ENCODE data around the gene CLEC4G.

Gene CLEC4G

GRCh38 chr19:7691497-7691896, 40.4 kb downstream of the CLEC4G start:
- DNase-seq, result no peak

DNA sequence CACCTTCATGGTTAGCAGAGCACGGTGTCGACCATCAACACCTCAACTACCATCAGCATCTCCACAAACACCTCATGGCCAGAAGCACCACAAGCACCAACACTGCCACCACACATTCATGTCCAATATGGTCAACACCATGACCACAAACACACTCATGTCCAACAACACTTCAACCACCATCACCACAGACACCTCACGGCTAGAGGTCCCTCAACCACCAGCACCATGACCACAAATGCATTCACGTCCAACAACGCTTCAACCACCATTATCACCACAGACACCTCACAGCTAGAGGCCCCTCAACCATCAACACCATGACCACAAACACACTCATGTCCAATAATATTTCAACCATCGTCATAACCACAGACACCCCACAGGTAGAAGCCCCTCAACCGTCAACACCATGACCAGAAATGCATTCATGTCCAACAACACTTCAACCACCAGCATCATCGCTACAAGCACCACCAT, 41.1 kb downstream of the CLEC4G start:
- DNase-seq, result no peak

GRCh38 chr19:7689165-7689564, 42.7 kb downstream of the CLEC4G start:
- DNase-seq, result no peak

DNA sequence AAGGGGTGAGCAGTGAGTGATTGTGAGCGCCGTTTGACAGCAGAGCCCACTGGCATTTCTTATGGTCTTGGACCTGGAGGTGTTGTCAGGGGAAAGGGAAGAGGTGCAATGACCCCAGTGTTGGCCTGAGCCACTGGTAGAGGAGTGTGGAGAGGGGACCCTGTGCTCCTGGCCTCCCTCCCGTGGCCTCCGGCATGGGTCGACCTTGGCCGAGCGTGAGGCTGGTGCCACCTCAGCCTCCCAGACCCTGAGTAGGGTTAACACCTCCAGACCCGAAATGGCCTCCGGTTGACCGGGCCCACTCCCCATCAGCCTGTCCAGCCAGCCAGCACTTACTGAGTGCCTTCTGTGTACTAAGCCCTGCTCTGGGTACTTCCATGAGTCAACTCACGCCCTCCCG, 44.7 kb downstream of the CLEC4G start:
- no peak for DNase-seq

GRCh38 chr19:7685546-7686445, 46.1 kb downstream of the CLEC4G start:
- DNase-seq, result no peak

DNA sequence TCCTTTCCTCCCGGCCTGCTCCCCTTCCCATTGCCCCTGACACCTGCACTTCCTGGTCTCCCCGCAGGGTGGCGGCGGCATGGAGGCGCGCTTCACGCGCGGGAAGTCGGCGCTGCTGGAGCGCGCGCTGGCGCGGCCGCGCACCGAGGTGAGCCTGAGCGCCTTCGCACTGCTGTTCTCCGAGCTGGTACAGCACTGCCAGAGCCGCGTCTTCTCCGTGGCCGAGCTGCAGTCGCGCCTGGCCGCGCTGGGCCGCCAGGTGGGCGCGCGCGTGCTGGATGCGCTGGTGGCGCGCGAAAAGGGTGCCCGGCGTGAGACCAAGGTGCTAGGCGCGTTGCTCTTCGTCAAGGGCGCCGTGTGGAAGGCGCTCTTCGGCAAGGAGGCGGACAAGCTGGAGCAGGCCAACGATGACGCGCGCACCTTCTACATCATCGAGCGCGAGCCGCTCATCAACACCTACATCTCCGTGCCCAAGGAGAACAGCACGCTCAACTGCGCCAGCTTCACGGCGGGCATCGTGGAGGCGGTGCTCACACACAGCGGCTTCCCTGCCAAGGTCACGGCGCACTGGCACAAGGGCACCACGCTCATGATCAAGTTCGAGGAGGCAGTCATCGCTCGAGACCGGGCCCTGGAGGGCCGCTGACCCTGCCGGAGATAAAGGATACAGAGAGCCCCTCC, 49.6 kb downstream of the CLEC4G start:
- DNase-seq, result no peak

DNA sequence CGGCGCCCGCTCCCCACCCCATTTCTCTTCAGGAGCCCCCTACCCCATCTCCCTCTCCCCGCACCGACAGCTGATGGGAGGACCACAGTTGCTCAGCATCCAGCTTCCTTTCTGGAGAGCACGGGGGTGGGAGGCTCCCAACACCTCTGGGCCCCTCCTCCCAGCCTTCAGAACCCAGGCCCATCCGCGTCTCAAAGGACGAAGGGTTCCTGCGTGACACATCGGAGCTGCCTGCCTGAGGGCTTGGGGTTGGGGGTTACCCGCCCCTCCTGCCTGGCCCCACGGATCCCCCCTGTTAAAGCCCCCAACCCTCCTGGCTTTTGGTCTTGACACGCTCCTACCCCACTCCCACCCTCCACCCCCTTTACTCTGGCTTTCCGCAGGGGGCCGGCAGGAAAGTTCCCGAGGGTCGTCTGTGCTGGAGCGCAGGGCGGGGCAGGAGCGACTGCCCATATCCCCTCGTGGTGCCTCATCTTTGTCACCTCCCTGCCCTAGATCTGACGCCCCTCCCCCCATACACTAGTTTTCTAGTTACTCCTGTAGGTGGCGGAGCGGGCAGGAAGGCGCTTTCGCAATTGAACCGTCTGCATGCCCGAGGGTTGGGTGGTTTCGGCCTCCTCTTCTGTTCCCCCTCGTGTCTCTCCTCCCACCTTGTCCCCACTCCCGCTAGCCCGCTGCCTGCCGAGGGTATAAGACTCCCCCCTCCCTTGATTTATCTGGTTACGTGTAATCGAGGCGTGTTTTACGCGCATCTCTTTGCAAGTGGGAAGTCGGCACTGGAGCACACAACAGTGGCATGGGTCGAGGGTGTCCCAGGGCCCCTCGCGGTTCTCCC, 50.4 kb downstream of the CLEC4G start:
- peak in 1 of 3 experiments; percentile 10 for DNase-seq

DNA sequence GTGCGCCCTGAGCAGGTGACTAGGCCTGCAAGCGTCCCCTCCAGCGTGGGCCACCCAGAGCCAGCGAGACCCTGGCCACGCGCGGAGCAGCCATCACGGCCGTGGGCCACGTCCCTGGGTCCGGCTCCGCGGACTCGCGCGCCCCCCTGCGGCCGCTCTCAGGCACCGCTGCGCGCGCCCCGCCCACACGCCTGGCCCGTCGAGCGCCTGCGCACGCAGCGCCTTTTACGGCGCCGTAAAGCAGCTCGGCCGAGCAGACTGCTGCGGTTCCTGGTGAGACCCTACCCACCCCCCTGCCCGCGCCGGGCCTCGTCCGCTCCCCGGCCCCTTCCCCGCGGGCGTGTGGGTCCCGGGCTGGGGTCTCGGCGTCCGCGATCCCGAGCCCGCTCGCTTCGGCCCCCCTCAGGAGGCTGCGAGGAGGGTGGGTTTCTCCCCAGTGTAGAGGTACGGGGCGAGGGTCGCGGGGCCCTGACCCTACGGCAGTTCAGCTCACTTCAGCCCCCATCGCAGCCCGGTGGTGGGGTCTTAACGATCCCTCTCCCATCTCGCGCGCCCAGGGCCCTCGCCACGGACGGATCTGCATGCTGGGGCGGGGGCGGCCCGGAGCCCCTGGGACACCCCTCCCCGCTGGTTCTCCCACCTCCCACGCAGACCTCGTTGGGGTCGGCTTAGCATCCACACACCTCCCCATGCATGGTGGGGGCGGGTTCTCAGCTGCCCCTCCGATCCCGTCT, 51.1 kb downstream of the CLEC4G start, which contains the start of gene TRAPPC5:
Gene TRAPPC5, plus strand, starts transcription at position 228 of the 734 bp plus-strand sequence. CDS start 1,421 bp downstream, outside the sequence.
- DNase-seq, result peak; percentile 79 to 89 (median 88)

- no peak for DNase-seq
Measured at GRCh38 chr19:7679771-7680605, 51.9 kb downstream of the CLEC4G start.

- DNase-seq, result peak in 2 of 3 experiments; percentile 46 to 74
Measured at GRCh38 chr19:7678971-7679751, 52.7 kb downstream of the CLEC4G start.
